ENCODE data around the gene ADAMTS7.
"Not testable (repeated sequence)": the region's sequence is repeated elsewhere in the genome, so short reads cannot be mapped to it uniquely, and the experiment has no call there.

Gene ADAMTS7

GRCh38 chr15:78739996-78740903 is 71.0 kb downstream of the ADAMTS7 start:
- DNase-seq, result no peak
- Histone ChIP-seq H3K9me3 (ENCODE audit: control insufficient read depth, low read length) (no peaks in the 10 kb centered on the region), H3K27me3 (replicated peaks; ENCODE audit: control insufficient read depth, insufficient read depth, low read length, poor library complexity, severe bottlenecking) (no peaks in the 10 kb centered on the region)

GRCh38 chr15:78739206-78739605 is 72.1 kb downstream of the ADAMTS7 start:
- DNase-seq, result no peak
- no peak overlapping the region for H3K27ac ChIP-seq (ENCODE audit: insufficient read depth, low read length, poor library complexity, severe bottlenecking)
- no peak overlapping the region for H3K4me3 ChIP-seq (ENCODE audit: insufficient read depth, low read depth, low read length, poor library complexity, severe bottlenecking)
- H3K36me3 ChIP-seq (ENCODE audit: control insufficient read depth, insufficient read depth, low read length), result no peaks in the 10 kb centered on the region
- H3K27me3 ChIP-seq (replicated peaks; ENCODE audit: control insufficient read depth, insufficient read depth, low read length, poor library complexity, severe bottlenecking), result no peaks in the 10 kb centered on the region
- no peaks in the 10 kb centered on the region for H3K9me3 ChIP-seq (ENCODE audit: control insufficient read depth, low read length)
- H3K4me1 ChIP-seq (ENCODE audit: control insufficient read depth, insufficient read depth, low read length, poor library complexity, severe bottlenecking), result no peaks in the 10 kb centered on the region

More at GRCh38 chr15:78739996-78740903, 71.0 kb downstream of the ADAMTS7 start:
- no peak overlapping the region for H3K27ac ChIP-seq (ENCODE audit: insufficient read depth, low read length, poor library complexity, severe bottlenecking)
- H3K4me1 ChIP-seq (ENCODE audit: control insufficient read depth, insufficient read depth, low read length, poor library complexity, severe bottlenecking), result no peaks in the 10 kb centered on the region
- no peak overlapping the region for H3K4me3 ChIP-seq (ENCODE audit: insufficient read depth, low read depth, low read length, poor library complexity, severe bottlenecking)
- no peaks in the 10 kb centered on the region for H3K36me3 ChIP-seq (ENCODE audit: control insufficient read depth, insufficient read depth, low read length)

- H3K9me3 ChIP-seq (ENCODE audit: control insufficient read depth, low read length); H3K4me1 ChIP-seq (ENCODE audit: control insufficient read depth, insufficient read depth, low read length, poor library complexity, severe bottlenecking); H3K4me3 ChIP-seq (ENCODE audit: insufficient read depth, low read depth, low read length, poor library complexity, severe bottlenecking); H3K27ac ChIP-seq (ENCODE audit: insufficient read depth, low read length, poor library complexity, severe bottlenecking); H3K27me3 ChIP-seq (replicated peaks; ENCODE audit: control insufficient read depth, insufficient read depth, low read length, poor library complexity, severe bottlenecking); H3K36me3 ChIP-seq (ENCODE audit: control insufficient read depth, insufficient read depth, low read length): not testable (repeated sequence)
- peak in 1 of 3 donors; percentile 29 for DNase-seq
These were observed 73.2 kb downstream of the ADAMTS7 start for GRCh38 chr15:78737931-78738558.

GRCh38 chr15:78737187-78737820 is 74.0 kb downstream of the ADAMTS7 start:
- Histone ChIP-seq H3K9me3 (ENCODE audit: control insufficient read depth, low read length) (no peaks in the 10 kb centered on the region), H3K36me3 (ENCODE audit: control insufficient read depth, insufficient read depth, low read length) (no peaks in the 10 kb centered on the region), H3K27me3 (replicated peaks; ENCODE audit: control insufficient read depth, insufficient read depth, low read length, poor library complexity, severe bottlenecking) (no peaks in the 10 kb centered on the region), H3K4me1 (ENCODE audit: control insufficient read depth, insufficient read depth, low read length, poor library complexity, severe bottlenecking) (no peaks in the 10 kb centered on the region), H3K27ac (ENCODE audit: insufficient read depth, low read length, poor library complexity, severe bottlenecking) (no peak overlapping the region), H3K4me3 (ENCODE audit: insufficient read depth, low read depth, low read length, poor library complexity, severe bottlenecking) (no peak overlapping the region)
- DNase-seq, result no peak

GRCh38 chr15:78736286-78736685 is 75.0 kb downstream of the ADAMTS7 start:
- not testable (repeated sequence) for H3K27me3 ChIP-seq (replicated peaks; ENCODE audit: control insufficient read depth, insufficient read depth, low read length, poor library complexity, severe bottlenecking); DNase-seq; H3K4me3 ChIP-seq (ENCODE audit: insufficient read depth, low read depth, low read length, poor library complexity, severe bottlenecking); H3K36me3 ChIP-seq (ENCODE audit: control insufficient read depth, insufficient read depth, low read length); H3K4me1 ChIP-seq (ENCODE audit: control insufficient read depth, insufficient read depth, low read length, poor library complexity, severe bottlenecking); H3K27ac ChIP-seq (ENCODE audit: insufficient read depth, low read length, poor library complexity, severe bottlenecking); H3K9me3 ChIP-seq (ENCODE audit: control insufficient read depth, low read length)

- Histone ChIP-seq H3K27me3 (replicated peaks; ENCODE audit: control insufficient read depth, insufficient read depth, low read length, poor library complexity, severe bottlenecking) (no peaks in the 10 kb centered on the region), H3K27ac (ENCODE audit: insufficient read depth, low read length, poor library complexity, severe bottlenecking) (no peak overlapping the region), H3K36me3 (ENCODE audit: control insufficient read depth, insufficient read depth, low read length) (no peaks in the 10 kb centered on the region), H3K9me3 (ENCODE audit: control insufficient read depth, low read length) (no peaks in the 10 kb centered on the region), H3K4me3 (ENCODE audit: insufficient read depth, low read depth, low read length, poor library complexity, severe bottlenecking) (no peak overlapping the region), H3K4me1 (ENCODE audit: control insufficient read depth, insufficient read depth, low read length, poor library complexity, severe bottlenecking) (no peaks in the 10 kb centered on the region)
- no peak for DNase-seq
These were observed 76.7 kb downstream of the ADAMTS7 start for GRCh38 chr15:78734451-78735064.

GRCh38 chr15:78732634-78733033 is 78.6 kb downstream of the ADAMTS7 start:
- Histone ChIP-seq H3K4me1 (ENCODE audit: control insufficient read depth, insufficient read depth, low read length, poor library complexity, severe bottlenecking) (no peaks in the 10 kb centered on the region), H3K9me3 (ENCODE audit: control insufficient read depth, low read length) (no peaks in the 10 kb centered on the region), H3K27me3 (replicated peaks; ENCODE audit: control insufficient read depth, insufficient read depth, low read length, poor library complexity, severe bottlenecking) (no peaks in the 10 kb centered on the region), H3K4me3 (ENCODE audit: insufficient read depth, low read depth, low read length, poor library complexity, severe bottlenecking) (no peak overlapping the region), H3K36me3 (ENCODE audit: control insufficient read depth, insufficient read depth, low read length) (no peaks in the 10 kb centered on the region), H3K27ac (ENCODE audit: insufficient read depth, low read length, poor library complexity, severe bottlenecking) (no peak overlapping the region)
- DNase-seq, result no peak

- H3K9me3 ChIP-seq (ENCODE audit: control insufficient read depth, low read length), result no peaks in the 10 kb centered on the region
- no peak overlapping the region for H3K27ac ChIP-seq (ENCODE audit: insufficient read depth, low read length, poor library complexity, severe bottlenecking)
- H3K27me3 ChIP-seq (replicated peaks; ENCODE audit: control insufficient read depth, insufficient read depth, low read length, poor library complexity, severe bottlenecking), result no peaks in the 10 kb centered on the region
- no peak overlapping the region for H3K4me3 ChIP-seq (ENCODE audit: insufficient read depth, low read depth, low read length, poor library complexity, severe bottlenecking)
- no peaks in the 10 kb centered on the region for H3K36me3 ChIP-seq (ENCODE audit: control insufficient read depth, insufficient read depth, low read length)
- H3K4me1 ChIP-seq (ENCODE audit: control insufficient read depth, insufficient read depth, low read length, poor library complexity, severe bottlenecking), result no peaks in the 10 kb centered on the region
- DNase-seq, result no peak
These were observed 80.3 kb downstream of the ADAMTS7 start for GRCh38 chr15:78730955-78731354.

GRCh38 chr15:78728427-78728826 is 82.8 kb downstream of the ADAMTS7 start:
- not testable (repeated sequence) for H3K4me3 ChIP-seq (ENCODE audit: insufficient read depth, low read depth, low read length, poor library complexity, severe bottlenecking); H3K27ac ChIP-seq (ENCODE audit: insufficient read depth, low read length, poor library complexity, severe bottlenecking); H3K4me1 ChIP-seq (ENCODE audit: control insufficient read depth, insufficient read depth, low read length, poor library complexity, severe bottlenecking); DNase-seq; H3K36me3 ChIP-seq (ENCODE audit: control insufficient read depth, insufficient read depth, low read length); H3K27me3 ChIP-seq (replicated peaks; ENCODE audit: control insufficient read depth, insufficient read depth, low read length, poor library complexity, severe bottlenecking); H3K9me3 ChIP-seq (ENCODE audit: control insufficient read depth, low read length)
